HEK293T (cell line): Measurements from ENCODE around the gene PRKCZ.

ENCODE experiments used
- BHLHE40 ChIP-seq: fragments of 450-650 bp; IDR thresholded peaks from 2 replicates; pipeline ENCODE4 v1.6.1; 2016; ENCODE audit warnings: mild to moderate bottlenecking, moderate library complexity, borderline replicate concordance
- FOXK2 ChIP-seq: fragments of 450-650 bp; IDR thresholded peaks from 2 replicates; pipeline ENCODE4 v1.6.1; 2016; ENCODE audit warnings: mild to moderate bottlenecking
- L3MBTL2 ChIP-seq: fragments of 450-650 bp; conservative IDR thresholded peaks from 2 replicates; pipeline ENCODE4 v1.6.1; 2016; ENCODE audit warnings: mild to moderate bottlenecking
- TARDBP ChIP-seq: fragments of 450-650 bp; IDR thresholded peaks from 2 replicates; pipeline ENCODE4 v1.6.1; 2016
- ZNF384 ChIP-seq: fragments of 450-650 bp; IDR thresholded peaks from 2 replicates; pipeline ENCODE4 v1.6.1; 2016

GRCh38 chr1:2194319-2194897, 144.2 kb downstream of the PRKCZ start, which contains the start of gene FAAP20:
- TF ChIP-seq BHLHE40 (no peak), FOXK2 (no peak), ZNF384 (no peak), L3MBTL2 (no peak), TARDBP (no peak)
